ENCODE data around the gene PPARG.

Gene PPARG

DNA sequence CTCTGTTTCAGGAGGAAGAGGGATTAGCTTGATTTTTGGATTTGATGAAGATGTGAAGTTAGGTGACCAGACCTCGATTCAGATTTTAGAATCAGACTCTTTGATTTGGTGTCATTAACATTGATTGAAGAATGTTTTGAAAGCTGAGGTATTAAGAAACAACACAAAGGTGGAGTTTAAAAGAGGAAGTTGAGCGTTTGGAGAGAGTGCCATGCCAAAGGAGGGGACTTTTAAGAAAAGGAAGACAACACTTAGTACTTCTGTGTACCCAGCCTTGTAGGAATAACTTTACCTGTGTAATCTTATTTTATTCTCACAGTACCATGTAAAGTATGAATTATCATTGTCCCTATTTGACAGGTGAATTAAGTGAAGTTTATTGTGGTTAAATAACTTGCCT is 34.4 kb downstream of the PPARG start:
- no peak for DNase-seq (ENCODE audit: low spot score)
- TF ChIP-seq, protein P1, sequence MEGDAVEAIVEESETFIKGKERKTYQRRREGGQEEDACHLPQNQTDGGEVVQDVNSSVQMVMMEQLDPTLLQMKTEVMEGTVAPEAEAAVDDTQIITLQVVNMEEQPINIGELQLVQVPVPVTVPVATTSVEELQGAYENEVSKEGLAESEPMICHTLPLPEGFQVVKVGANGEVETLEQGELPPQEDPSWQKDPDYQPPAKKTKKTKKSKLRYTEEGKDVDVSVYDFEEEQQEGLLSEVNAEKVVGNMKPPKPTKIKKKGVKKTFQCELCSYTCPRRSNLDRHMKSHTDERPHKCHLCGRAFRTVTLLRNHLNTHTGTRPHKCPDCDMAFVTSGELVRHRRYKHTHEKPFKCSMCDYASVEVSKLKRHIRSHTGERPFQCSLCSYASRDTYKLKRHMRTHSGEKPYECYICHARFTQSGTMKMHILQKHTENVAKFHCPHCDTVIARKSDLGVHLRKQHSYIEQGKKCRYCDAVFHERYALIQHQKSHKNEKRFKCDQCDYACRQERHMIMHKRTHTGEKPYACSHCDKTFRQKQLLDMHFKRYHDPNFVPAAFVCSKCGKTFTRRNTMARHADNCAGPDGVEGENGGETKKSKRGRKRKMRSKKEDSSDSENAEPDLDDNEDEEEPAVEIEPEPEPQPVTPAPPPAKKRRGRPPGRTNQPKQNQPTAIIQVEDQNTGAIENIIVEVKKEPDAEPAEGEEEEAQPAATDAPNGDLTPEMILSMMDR (IDR thresholded peaks at IDR 0.05; ENCODE audit: extremely low read depth, missing control alignments): no peak

DNA sequence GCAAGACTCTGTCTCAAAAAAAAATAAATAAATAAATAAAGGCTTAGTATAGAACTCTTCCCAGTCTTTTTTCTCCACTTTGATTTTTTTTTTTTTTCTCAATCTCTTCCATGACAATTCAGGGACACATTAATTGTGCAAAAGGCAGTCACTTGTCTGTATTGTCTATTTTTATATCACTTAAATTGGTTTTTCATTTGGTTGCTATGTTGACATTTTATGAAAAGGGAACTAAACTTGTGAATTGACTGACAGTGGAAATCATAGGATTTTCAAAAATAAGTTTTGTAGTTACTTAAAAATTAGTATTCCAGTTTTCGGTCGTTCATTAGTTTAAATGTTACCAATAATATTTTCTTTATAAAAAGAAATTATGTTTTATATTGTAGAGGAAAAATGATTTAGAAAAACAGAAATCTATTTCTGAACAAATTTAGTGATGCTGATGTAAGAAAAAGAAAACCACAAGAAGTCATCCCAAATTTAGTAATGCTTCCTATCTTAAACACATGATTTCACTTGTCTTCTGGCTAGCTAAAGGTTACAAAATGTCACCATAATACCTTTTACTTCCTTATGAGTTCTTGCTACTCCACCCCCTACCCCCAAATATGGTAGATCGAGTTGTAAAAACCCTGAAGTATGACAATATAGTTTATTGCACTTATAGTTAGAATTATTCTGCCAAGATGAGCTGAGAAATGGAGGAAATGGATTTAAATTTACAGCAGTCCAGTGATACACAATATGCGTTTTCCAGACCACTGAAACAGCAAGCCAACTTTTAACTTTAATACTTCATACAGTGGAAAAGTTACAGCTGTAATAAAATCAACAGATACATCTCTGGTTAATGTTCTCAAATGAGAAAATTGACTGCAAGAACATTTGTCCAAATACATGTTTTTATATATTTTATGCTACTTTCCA is 37.0 kb downstream of the PPARG start:
- DNase-seq (ENCODE audit: low spot score): no peak
- TF ChIP-seq, protein P1 (IDR thresholded peaks at IDR 0.05; ENCODE audit: extremely low read depth, missing control alignments): no peak

DNA sequence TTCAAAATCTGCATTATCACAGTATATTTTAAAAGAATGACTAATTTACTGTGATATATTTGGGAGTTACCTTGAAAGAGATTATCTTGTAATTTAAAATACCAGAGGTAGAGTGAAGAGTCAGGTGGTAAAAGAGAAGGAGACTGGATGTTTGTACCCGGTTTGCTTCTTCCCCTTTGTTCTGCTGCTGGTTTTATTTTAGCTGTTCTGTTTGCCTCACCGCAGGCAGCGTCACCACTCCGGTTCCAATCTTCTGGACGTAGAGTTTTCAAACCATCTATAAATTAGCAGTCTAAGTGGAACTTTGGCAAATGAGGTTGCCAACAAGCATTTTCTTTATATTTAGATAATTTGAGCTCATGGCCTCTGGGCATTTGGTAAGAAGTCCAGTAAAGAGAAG is 38.2 kb downstream of the PPARG start:
- TF ChIP-seq, protein P1 (IDR thresholded peaks at IDR 0.05; ENCODE audit: extremely low read depth, missing control alignments): no peak
- no peak for DNase-seq (ENCODE audit: low spot score)

DNA sequence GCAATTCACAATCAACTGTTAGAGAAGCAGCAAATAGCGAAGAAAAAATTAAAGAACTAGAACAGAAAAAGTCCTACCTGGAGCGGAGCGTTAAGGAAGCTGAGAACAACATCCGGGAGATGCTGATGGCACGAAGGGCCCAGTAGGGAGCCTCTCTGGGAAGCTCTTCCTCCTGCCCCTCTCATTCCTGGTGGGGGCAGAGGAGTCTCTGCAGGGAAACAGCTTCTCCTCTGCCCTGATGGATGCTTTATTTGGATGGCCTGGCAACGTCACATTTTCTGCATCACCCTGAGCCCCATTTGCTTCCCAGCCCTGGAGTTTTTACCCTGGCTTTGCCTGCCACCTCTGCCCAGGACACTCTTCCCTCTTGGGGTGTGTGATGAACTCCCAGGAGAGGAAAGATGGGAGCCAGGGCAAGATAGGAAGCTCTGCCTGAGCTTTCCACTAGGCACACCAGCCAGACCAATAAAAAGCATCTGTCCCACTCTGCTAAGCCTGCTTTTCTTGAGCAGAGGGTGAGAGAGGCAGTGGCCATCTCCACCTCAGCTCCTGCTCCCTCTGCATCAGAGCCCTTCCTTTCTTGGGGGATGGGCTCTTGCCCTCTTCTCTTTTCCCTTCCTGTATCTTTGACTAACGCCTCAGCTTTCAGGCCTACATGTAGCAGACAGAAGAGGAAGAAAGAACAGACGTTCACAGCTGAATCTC is 39.4 kb downstream of the PPARG start:
- no peak for DNase-seq (ENCODE audit: low spot score)
- TF ChIP-seq, protein P1 (IDR thresholded peaks at IDR 0.05; ENCODE audit: extremely low read depth, missing control alignments): no peak

DNA sequence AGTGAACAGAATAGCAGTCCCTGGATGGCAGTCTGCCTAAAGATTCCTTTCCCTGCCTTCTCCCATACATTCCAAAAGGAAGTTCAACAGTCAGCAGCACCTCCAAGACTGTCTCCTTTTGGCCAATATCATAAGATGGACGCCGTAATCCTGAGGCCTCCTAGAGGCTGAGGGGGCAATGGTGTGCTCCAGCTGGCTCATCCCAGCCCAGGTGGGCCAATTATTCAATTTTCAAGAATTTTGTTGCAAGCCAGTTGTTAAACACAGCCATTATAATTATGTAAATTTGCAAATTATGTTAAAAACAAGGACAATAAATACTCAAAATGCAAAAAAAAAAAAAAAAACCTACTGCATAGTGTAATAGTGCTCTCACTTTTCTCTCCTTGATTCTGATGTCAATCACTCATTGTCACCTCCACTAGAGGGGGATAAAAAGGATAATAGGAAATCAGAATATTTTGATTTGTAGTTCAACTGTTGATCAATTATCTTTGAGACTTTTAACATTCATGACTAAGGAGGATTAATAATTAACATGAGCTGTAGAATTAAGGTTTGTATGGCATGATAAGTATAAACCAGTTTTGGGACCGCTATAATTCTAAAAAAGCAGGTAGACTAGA is 40.1 kb downstream of the PPARG start:
- TF ChIP-seq, protein P1 (IDR thresholded peaks at IDR 0.05; ENCODE audit: extremely low read depth, missing control alignments): no peak
- no peak for DNase-seq (ENCODE audit: low spot score)

DNA sequence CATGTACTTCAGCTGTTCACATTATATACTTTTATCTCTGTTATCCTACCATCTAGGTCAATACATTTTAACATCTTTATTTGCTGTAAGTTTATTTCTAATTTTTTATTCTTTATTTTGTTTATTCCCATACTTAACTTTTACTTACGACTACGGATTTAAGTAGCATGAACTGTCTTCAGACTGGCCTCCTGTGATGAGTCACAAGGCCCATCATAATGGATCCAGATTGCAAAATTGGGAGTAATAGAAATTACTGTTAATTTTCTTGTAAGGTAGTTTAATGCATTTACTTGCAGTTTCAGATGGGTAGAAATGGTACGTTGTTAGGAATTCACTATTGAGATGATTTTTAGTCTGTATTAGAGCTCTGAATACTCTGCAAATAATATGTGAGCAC is 45.9 kb downstream of the PPARG start:
- TF ChIP-seq, protein P1 (IDR thresholded peaks at IDR 0.05; ENCODE audit: extremely low read depth, missing control alignments): no peak
- DNase-seq (ENCODE audit: low spot score): no peak

DNA sequence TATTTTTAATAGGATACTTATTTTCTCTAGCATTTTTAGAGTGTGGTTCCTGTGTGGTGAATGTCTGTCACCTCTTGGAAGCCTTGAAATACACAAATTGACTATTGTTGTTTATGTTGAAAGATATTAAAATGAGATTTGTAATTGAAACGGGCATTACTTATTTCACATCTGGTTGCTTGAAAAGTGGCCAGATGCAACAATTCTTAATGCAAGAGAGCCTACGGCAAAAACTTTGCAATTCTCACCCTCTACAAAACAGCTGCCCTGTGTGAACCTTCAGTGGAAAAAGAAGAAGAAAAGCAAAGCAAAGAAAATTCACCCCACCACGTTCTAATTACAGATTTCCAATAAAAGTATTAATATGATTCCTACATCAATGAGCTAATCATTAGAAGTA is 46.6 kb downstream of the PPARG start:
- DNase-seq (ENCODE audit: low spot score): no peak
- TF ChIP-seq, protein P1 (IDR thresholded peaks at IDR 0.05; ENCODE audit: extremely low read depth, missing control alignments): no peak

Measured in GM20000 (cell line).